Endothelial cell of umbilical vein (primary cell): Measurements from ENCODE around the gene CTSG. TPM values are rescaled to one million over a fixed set of nuclear protein-coding genes. Genes with fewer than 3 reads are reported as not detected.

Source experiments
- BruUV-seq: library from RNA; stranded (reverse); fragments of 400-500 nt; replicated peaks from 2 replicates; lab custom pipeline; 2021; lab: Mats Ljungman, UMichigan
- CTCF ChIA-PET: fragments of 300-600, 350-600 bp; sonication (Branson Sonifier 250); formaldehyde crosslinking; loops from one replicate; lab custom pipeline; 2021; ENCODE audit warnings: antibody characterized with exemption, inconsistent platforms; lab: Charles Lee
- POLR2A ChIA-PET: fragments of 300-600, 350-600 bp; sonication (Branson Sonifier 250); formaldehyde crosslinking; loops from one replicate; lab custom pipeline; 2021; ENCODE audit warnings: antibody characterized with exemption, inconsistent platforms; lab: Charles Lee
- DNase-seq: peaks from one replicate; pipeline ENCODE4 v3.0.0-alpha.2; 2011; ENCODE audit warnings: low read depth, low spot score
- FAIRE-seq: peaks from 2 replicates; lab custom pipeline; 2011; peaks lifted over from hg19 to GRCh38; lab: Jason Lieb, UNC
- H2AFZ ChIP-seq: 2 replicates; pipeline ENCODE4 v1.6.0; 2012; ENCODE audit warnings: low read depth, low read length, control low read depth, inconsistent platforms
- H3K27ac ChIP-seq: 2 replicates; pipeline ENCODE4 v1.5.1; 2011; ENCODE audit warnings: low read depth, mild to moderate bottlenecking, control low read depth, low read length, moderate library complexity; ENCODE audit not compliant: insufficient read depth
- H3K27me3 ChIP-seq, 2 experiments: 2 replicates each; pipeline versions ENCODE4 v1.6.0 to v1.6.1; 2011; ENCODE audit warnings: low read length in 2 of 2, mixed read lengths in 1 of 2; ENCODE audit not compliant: control insufficient read depth in 2 of 2, insufficient read depth in 2 of 2
- H3K36me3 ChIP-seq, 2 experiments: 2 replicates in 1 of 2; 3 replicates in 1 of 2; pipeline ENCODE4 v1.5.1; 2011; ENCODE audit warnings: low read length in 2 of 2, mild to moderate bottlenecking in 1 of 2, moderate library complexity in 1 of 2; ENCODE audit not compliant: control insufficient read depth in 2 of 2, insufficient read depth in 2 of 2; ENCODE audit errors: extremely low read depth in 1 of 2
- H3K4me1 ChIP-seq: 3 replicates; pipeline ENCODE4 v1.5.1; 2011; ENCODE audit warnings: mild to moderate bottlenecking, low read length; ENCODE audit not compliant: control insufficient read depth, insufficient read depth; ENCODE audit errors: extremely low read depth
- H3K4me2 ChIP-seq: 2 replicates; pipeline ENCODE4 v1.6.1; 2011; ENCODE audit warnings: low read length, control low read depth, mixed read lengths; ENCODE audit not compliant: insufficient read depth
- H3K4me3 ChIP-seq, 3 experiments: fragments of 200-600 bp in 1 of 3; sonication (generic), shearing (Covaris generic) in 1 of 3; replicated peaks in 1 of 3; 2 replicates each; pipeline ENCODE4 v1.5.1; 2011 to 2016; ENCODE audit warnings: control low read depth in 3 of 3, low read length in 3 of 3, mild to moderate bottlenecking in 2 of 3, inconsistent platforms in 1 of 3, low read depth in 1 of 3, moderate library complexity in 1 of 3; ENCODE audit not compliant: insufficient read depth in 1 of 3
- H3K79me2 ChIP-seq: 2 replicates; pipeline ENCODE4 v1.6.0; 2012; ENCODE audit warnings: low read length, inconsistent platforms; ENCODE audit not compliant: control insufficient read depth, insufficient read depth
- H3K9ac ChIP-seq: replicated peaks from 2 replicates; pipeline ENCODE3; 2011; ENCODE audit warnings: low read length, control low read depth; ENCODE audit not compliant: insufficient read depth; ENCODE audit errors: extremely low read depth
- H3K9me1 ChIP-seq: replicated peaks from 3 replicates; pipeline ENCODE4 v1.6.0; 2011; ENCODE audit warnings: mild to moderate bottlenecking, low read length; ENCODE audit not compliant: control insufficient read depth, insufficient read depth; ENCODE audit errors: extremely low read depth
- H3K9me3 ChIP-seq: replicated peaks from 2 replicates; pipeline ENCODE4 v1.5.1; 2012; ENCODE audit warnings: low read length, inconsistent platforms; ENCODE audit not compliant: control insufficient read depth, insufficient read depth
- H4K20me1 ChIP-seq: replicated peaks from 2 replicates; pipeline ENCODE3; 2011; ENCODE audit warnings: mild to moderate bottlenecking, low read length; ENCODE audit not compliant: control insufficient read depth, insufficient read depth; ENCODE audit errors: extremely low read depth
- EZH2 ChIP-seq: IDR thresholded peaks from 2 replicates; pipeline ENCODE4 v1.6.1; 2012; ENCODE audit warnings: borderline replicate concordance, low read depth, mild to moderate bottlenecking, moderate library complexity, low read length, inconsistent platforms; ENCODE audit not compliant: severe bottlenecking
- FOS ChIP-seq: IDR thresholded peaks from 2 replicates; pipeline ENCODE4 v1.6.1; 2011; ENCODE audit warnings: mild to moderate bottlenecking, low read length, moderate library complexity, borderline replicate concordance; ENCODE audit not compliant: insufficient read depth
- GATA2 ChIP-seq: IDR thresholded peaks from 2 replicates; pipeline ENCODE4 v1.7.0; 2011; ENCODE audit warnings: low read depth, mild to moderate bottlenecking, moderate library complexity, mixed read lengths, low read length; ENCODE audit not compliant: insufficient read length, insufficient read depth
- JUN ChIP-seq: IDR thresholded peaks from 2 replicates; pipeline ENCODE4 v1.6.1; 2011; ENCODE audit warnings: borderline replicate concordance, low read depth; ENCODE audit not compliant: insufficient read length, insufficient read depth
- MYC ChIP-seq: IDR thresholded peaks from one replicate; pipeline ENCODE4 v1.6.1; 2011; ENCODE audit warnings: mild to moderate bottlenecking, low read depth, low read length
- POLR2A ChIP-seq: IDR thresholded peaks from 2 replicates; pipeline ENCODE4 v1.6.1; 2012; ENCODE audit warnings: low read depth, mild to moderate bottlenecking, control low read depth, low read length
- POLR2AphosphoS5 ChIP-seq: IDR thresholded peaks from 2 replicates; pipeline ENCODE4 v1.6.1; 2012; ENCODE audit warnings: low read depth, mild to moderate bottlenecking, control low read depth, low read length, moderate library complexity; ENCODE audit not compliant: insufficient read depth
- dilution Hi-C: fragments of 300-500 bp; cut with MboI; formaldehyde crosslinking; loops from one replicate; pipeline ENCODE4 v1.15.0; 2019; ENCODE audit warnings: low sequenced_read_pairs; ENCODE audit not compliant: extremely low pct_ligation_motif_present
- intact Hi-C: fragments of 100-400 bp; cut with micrococcal nuclease; formaldehyde crosslinking; loops from one replicate; pipeline ENCODE4 v1.10.0; 2022
- polyA plus RNA-seq, 4 experiments: library from polyadenylated mRNA; depleted of rRNA in 3 of 4; stranded (reverse) in 3 of 4; unstranded in 1 of 4; fragments of >200 nt; gene quantifications; 2 replicates each; pipeline versions ENCODE4 v1.2.1 to v1.2.3, GENCODE V29; 2011 to 2012; ENCODE audit warnings: missing spikeins in 1 of 4
- total RNA-seq: library from RNA; stranded (reverse); gene quantifications from 2 replicates; pipeline ENCODE4 v1.2.3, GENCODE V29; 2021
- TF ChIP-seq, protein P1 (sequence below), 2 donors: IDR thresholded peaks; 1 replicate in 1 of 2; 2 replicates in 1 of 2; pipeline ENCODE4 v1.5.1; 2011; ENCODE audit warnings: low read length in 2 of 2, mild to moderate bottlenecking in 2 of 2, moderate library complexity in 2 of 2, control low read depth in 1 of 2, inconsistent platforms in 1 of 2, low read depth in 1 of 2; ENCODE audit not compliant: insufficient read depth in 1 of 2; ENCODE audit errors: extremely low read depth in 1 of 2
- TF ChIP-seq, protein P2 (sequence below): IDR thresholded peaks from 2 replicates; pipeline ENCODE4 v1.6.1; 2011; ENCODE audit not compliant: insufficient read depth, insufficient read length

Gene CTSG
- total and polyA plus RNA-seq, 2 donors (not counting 3 experiments of a cell fraction or from before 2014, with no cell fraction given): not detected

DNA sequence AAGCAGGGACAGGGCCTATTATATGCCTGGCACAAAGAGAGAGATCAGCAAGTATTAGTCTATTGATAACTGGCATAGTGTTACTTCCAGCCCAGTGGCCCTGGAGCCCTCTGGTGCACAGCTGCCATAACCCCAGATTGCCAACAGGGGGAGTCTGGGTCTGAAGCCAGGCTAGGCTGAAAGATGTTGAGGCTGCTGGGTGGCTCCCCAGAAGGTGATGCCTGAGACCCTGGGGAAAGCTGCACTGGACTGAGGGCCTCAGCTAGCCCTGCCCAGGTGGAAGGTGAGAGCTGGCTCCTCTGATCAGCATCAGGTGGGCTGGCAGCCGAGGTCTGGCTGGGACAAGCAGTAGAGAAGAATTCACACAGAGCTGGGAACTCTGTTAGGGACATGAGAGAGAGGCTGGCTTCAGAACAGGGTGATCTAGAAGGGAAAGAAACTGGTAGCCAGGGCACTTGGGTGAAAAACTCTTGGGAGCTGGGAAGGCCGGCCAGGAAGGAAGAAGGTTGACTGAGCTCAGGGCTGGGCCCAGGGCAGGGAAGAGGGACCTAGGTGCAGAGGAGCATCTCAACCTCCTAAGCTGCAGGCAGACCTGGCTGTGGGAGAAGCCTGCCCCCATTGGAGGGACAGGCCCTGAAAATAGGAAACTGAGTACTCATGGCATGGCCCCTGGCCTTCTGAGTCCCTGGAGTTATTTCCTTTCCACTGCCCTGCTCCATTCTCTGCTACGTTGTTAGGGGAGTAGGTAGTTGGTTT, 29.6 kb upstream of the CTSG start:
- TF ChIP-seq, protein P1, sequence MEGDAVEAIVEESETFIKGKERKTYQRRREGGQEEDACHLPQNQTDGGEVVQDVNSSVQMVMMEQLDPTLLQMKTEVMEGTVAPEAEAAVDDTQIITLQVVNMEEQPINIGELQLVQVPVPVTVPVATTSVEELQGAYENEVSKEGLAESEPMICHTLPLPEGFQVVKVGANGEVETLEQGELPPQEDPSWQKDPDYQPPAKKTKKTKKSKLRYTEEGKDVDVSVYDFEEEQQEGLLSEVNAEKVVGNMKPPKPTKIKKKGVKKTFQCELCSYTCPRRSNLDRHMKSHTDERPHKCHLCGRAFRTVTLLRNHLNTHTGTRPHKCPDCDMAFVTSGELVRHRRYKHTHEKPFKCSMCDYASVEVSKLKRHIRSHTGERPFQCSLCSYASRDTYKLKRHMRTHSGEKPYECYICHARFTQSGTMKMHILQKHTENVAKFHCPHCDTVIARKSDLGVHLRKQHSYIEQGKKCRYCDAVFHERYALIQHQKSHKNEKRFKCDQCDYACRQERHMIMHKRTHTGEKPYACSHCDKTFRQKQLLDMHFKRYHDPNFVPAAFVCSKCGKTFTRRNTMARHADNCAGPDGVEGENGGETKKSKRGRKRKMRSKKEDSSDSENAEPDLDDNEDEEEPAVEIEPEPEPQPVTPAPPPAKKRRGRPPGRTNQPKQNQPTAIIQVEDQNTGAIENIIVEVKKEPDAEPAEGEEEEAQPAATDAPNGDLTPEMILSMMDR (IDR thresholded peaks at IDR 0.05; ENCODE audit: extremely low read depth in 1 of 2, insufficient read depth in 1 of 2, low read depth in 1 of 2, low read length in 2 of 2): peak; percentile 58 to 78
- TF ChIP-seq, protein P2, sequence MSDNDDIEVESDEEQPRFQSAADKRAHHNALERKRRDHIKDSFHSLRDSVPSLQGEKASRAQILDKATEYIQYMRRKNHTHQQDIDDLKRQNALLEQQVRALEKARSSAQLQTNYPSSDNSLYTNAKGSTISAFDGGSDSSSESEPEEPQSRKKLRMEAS: no peak
- CTCF ChIA-PET: interaction anchor here (1.0 to 1.5 kb wide), 6 partner anchors 9 to 130 kb away, joined by 3 to 5 read pairs (median 3); no protein-coding TSS in a partner anchor

DNA sequence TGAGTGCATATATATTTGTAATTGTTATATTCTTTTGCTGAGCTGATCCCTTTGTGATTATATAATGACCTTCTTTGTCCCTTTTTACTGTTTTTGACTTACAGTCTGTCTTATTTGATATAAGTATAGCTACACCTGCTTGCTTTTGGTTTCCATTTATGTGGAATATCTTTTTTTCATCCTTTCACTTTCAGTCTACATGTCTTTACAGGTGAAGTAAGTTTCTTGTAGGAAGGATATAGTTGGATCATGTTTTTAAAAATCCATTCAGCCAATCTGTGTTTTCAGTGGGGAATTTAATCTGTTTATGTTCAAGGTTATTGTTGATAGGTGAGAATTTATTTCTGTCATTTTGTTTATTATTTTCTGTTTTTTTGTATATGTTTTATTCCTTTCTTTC, 21.4 kb upstream of the CTSG start:
- H3K4me3 ChIP-seq: no peak overlapping the region
- H3K9ac ChIP-seq: no peak overlapping the region
- H4K20me1 ChIP-seq: no peaks in the 10 kb centered on the region
- H3K36me3 ChIP-seq: no peaks in the 10 kb centered on the region
- ChIA-PET POLR2A (no interaction called here), CTCF (no interaction called here)
- H3K4me1 ChIP-seq: no peaks in the 10 kb centered on the region
- DNase-seq (no peak), FAIRE-seq (no peak)
- TF ChIP-seq GATA2: no peak
- no peak for TF ChIP-seq EZH2
- TF ChIP-seq POLR2AphosphoS5: no peak
- TF ChIP-seq FOS: no peak
- TF ChIP-seq POLR2A: no peak
- no peak for TF ChIP-seq MYC
- no peak for TF ChIP-seq JUN
- TF ChIP-seq, protein P2: no peak
- TF ChIP-seq, protein P1 (IDR thresholded peaks at IDR 0.05; ENCODE audit: extremely low read depth in 1 of 2, insufficient read depth in 1 of 2, low read depth in 1 of 2, low read length in 2 of 2): no peak
- H3K27me3 ChIP-seq: no peaks in the 10 kb centered on the region
- H3K27ac ChIP-seq: no peak overlapping the region
- no peak overlapping the region for H3K4me2 ChIP-seq
- H2AFZ ChIP-seq: no peak overlapping the region
- BruUV-seq: no TSS peak
- no peaks in the 10 kb centered on the region for H3K79me2 ChIP-seq
- no peaks in the 10 kb centered on the region for H3K9me3 ChIP-seq
- H3K9me1 ChIP-seq: no peaks in the 10 kb centered on the region
- intact Hi-C loops (no loop called here), dilution Hi-C loops (no loop called here)

More for the DNA sequence above, 29.6 kb upstream of the CTSG start:
- intact Hi-C loops: no loop called here
- H3K27ac ChIP-seq: no peak overlapping the region
- H3K9me3 ChIP-seq: no peaks in the 10 kb centered on the region
- H3K4me1 ChIP-seq: no peaks in the 10 kb centered on the region
- POLR2A ChIA-PET: no interaction called here
- peak; percentile 72 for FAIRE-seq
- no TSS peak for BruUV-seq
- no peak overlapping the region for H3K4me3 ChIP-seq
- H2AFZ ChIP-seq: no peak overlapping the region
- no peaks in the 10 kb centered on the region for H3K27me3 ChIP-seq
- no peak overlapping the region for H3K4me2 ChIP-seq
- H3K36me3 ChIP-seq: no peaks in the 10 kb centered on the region
- peak; percentile 12 for DNase-seq
- no peaks in the 10 kb centered on the region for H3K79me2 ChIP-seq
- dilution Hi-C loops: no loop called here
- H3K9ac ChIP-seq: no peak overlapping the region
- no peaks in the 10 kb centered on the region for H3K9me1 ChIP-seq
- H4K20me1 ChIP-seq: no peaks in the 10 kb centered on the region
